ENCODE measurements around the gene COPS2.
"Not testable (repeated sequence)": the region's sequence is repeated elsewhere in the genome, so short reads cannot be mapped to it uniquely, and the experiment has no call there.

COPS2 gene

GRCh38 chr15:49101536-49101935 is 53.9 kb downstream of the COPS2 start:
- DNase-seq: no peak

- DNase-seq: no peak
Observed at GRCh38 chr15:49096090-49096750, 59.2 kb downstream of the COPS2 start.

- no peak for DNase-seq
Observed at GRCh38 chr15:49094923-49095322, 60.5 kb downstream of the COPS2 start.

GRCh38 chr15:49093252-49094105 is 61.9 kb downstream of the COPS2 start:
- no peak for DNase-seq

GRCh38 chr15:49088996-49089395 is 66.4 kb downstream of the COPS2 start:
- no peak for DNase-seq

- no peak for DNase-seq
Observed at GRCh38 chr15:49085696-49086459, 69.5 kb downstream of the COPS2 start.

GRCh38 chr15:49084285-49084570 is 71.2 kb downstream of the COPS2 start:
- no peak for DNase-seq

GRCh38 chr15:49083401-49084284 is 71.8 kb downstream of the COPS2 start:
- DNase-seq: no peak

GRCh38 chr15:49082960-49083359 is 72.4 kb downstream of the COPS2 start:
- no peak for DNase-seq

GRCh38 chr15:49079340-49080039 is 75.9 kb downstream of the COPS2 start:
- DNase-seq: no peak

GRCh38 chr15:49075881-49076280 is 79.5 kb downstream of the COPS2 start:
- DNase-seq: no peak

- not testable (repeated sequence) for DNase-seq
Observed at GRCh38 chr15:49074589-49075287, 80.7 kb downstream of the COPS2 start.
